Effector memory CD8-positive, alpha-beta T cell (primary cell): ENCODE measurements around the gene TMEM245.

ENCODE experiments used
- ATAC-seq: fragments of 150-1000 bp; cut with Tn5 transposase; replicated peaks from 2 replicates; pipeline ENCODE4 v1.10.0; 2021; ENCODE audit warnings: mild to moderate bottlenecking, moderate library complexity
- DNase-seq, 3 experiments: peaks; one replicate each; pipeline ENCODE4 v3.0.0; 2021
- H3K27ac Mint-ChIP-seq, 2 donors: one replicate each; pipeline ENCODE4 v1.8.0; 2022; ENCODE audit warnings: mild to moderate bottlenecking in 2 of 2, mixed read lengths in 2 of 2, moderate library complexity in 2 of 2
- H3K27me3 Mint-ChIP-seq, 2 donors: one replicate each; pipeline ENCODE4 v1.8.0; 2022; ENCODE audit warnings: mixed read lengths in 2 of 2
- H3K36me3 Mint-ChIP-seq: one replicate; pipeline ENCODE4 v1.8.0; 2022; ENCODE audit warnings: mild to moderate bottlenecking, moderate library complexity, mixed read lengths; ENCODE audit not compliant: insufficient read depth
- H3K4me1 Mint-ChIP-seq, 2 donors: one replicate each; pipeline ENCODE4 v1.8.0; 2022; ENCODE audit warnings: low read depth in 2 of 2, mixed read lengths in 2 of 2
- H3K4me3 Mint-ChIP-seq, 2 donors: one replicate each; pipeline ENCODE4 v1.8.0; 2022; ENCODE audit warnings: mild to moderate bottlenecking in 2 of 2, mixed read lengths in 2 of 2, moderate library complexity in 2 of 2
- H3K9me3 Mint-ChIP-seq, 2 donors: one replicate each; pipeline ENCODE4 v1.8.0; 2022; ENCODE audit warnings: mixed read lengths in 2 of 2

Gene TMEM245

GRCh38 chr9:109087795-109088194, 32.0 kb downstream of the TMEM245 start:
- Mint-ChIP-seq H3K9me3 (no peaks in the 10 kb centered on the region), H3K4me3 (no peak overlapping the region), H3K4me1 (peaks cover 3 to 21% of the 10 kb centered on the region in 2 donors), H3K27ac (no peak overlapping the region), H3K36me3 (peaks cover 49% of the 10 kb centered on the region), H3K27me3 (no peaks in the 10 kb centered on the region)
- DNase-seq, result no peak
- no peak for ATAC-seq

DNA sequence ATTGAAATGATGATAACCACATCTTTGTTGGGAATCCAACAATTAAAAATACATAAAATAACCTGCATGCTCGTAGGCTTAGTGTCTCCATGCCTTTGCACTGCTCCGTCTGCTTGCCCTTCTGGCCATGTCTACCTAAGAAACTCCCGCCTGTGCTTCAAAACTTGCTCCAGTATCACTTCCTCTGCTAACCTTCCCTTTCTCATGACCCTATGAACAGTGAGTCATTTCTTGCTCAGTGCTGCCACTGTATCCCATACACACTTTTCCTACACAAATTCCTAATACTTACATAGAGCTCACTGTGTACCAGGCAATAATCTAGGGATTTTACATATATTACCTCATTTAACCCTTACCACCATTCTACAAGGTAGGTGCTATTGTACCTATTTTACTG, 33.5 kb downstream of the TMEM245 start:
- Mint-ChIP-seq H3K4me1 (peaks cover 2 to 21% of the 10 kb centered on the region in 2 donors), H3K27ac (peak overlapping the region in 1 of 2 donors; percentile 71), H3K9me3 (no peaks in the 10 kb centered on the region), H3K27me3 (no peaks in the 10 kb centered on the region), H3K36me3 (peaks cover 47% of the 10 kb centered on the region), H3K4me3 (no peak overlapping the region)
- ATAC-seq (no peak), DNase-seq (no peak)

DNA sequence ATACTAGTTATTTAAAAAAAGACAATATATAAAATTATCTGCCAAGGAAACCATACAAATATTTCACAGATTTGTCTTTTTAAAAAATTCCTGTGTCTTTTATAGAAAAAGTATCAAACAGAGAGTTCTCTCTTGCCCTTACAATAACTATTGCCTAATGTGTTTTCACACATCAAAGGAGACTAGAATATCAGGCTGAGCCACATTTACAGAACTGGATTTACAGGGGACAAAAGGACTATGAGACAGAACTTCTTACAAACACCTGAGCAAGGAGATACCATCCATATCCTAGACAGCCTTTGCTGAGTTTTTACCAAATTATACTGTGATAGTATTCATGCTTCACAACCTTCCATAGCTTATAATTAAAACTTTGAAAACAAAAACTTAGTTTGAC, 34.2 kb downstream of the TMEM245 start:
- no peak for ATAC-seq
- Mint-ChIP-seq H3K4me1 (peaks cover 2 to 21% of the 10 kb centered on the region in 2 donors), H3K9me3 (no peaks in the 10 kb centered on the region), H3K36me3 (peaks cover 41% of the 10 kb centered on the region), H3K27ac (peak overlapping the region in 1 of 2 donors; percentile 71), H3K27me3 (no peaks in the 10 kb centered on the region), H3K4me3 (no peak overlapping the region)
- no peak for DNase-seq

DNA sequence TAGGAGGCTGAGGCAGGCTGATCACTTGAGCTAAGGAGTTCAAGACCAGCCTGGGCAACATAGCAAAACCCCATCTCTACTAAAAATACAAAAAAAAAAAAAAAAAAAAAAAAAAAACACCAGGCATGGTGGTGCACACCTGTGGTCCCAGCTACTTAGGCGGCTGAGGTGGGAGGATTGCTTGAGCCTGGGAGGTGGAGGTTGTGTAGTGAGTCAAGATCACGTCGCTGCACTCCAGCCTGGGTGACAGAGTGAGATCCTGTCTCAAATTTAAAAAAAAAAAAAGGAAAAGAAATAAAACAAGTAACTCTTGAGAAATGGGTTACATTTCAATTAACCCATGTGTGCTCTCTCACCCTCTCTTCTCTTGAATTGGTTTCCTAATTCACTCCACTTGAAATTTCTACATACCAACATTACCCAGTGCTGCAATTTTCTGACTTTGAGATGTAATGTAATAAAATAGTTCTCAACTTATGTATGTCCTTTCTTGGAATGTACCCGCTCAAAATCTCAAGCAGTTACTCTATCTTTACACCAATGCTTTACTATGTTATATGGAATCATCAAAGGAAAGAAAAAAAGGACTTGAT, 35.8 kb downstream of the TMEM245 start:
- DNase-seq (no peak), ATAC-seq (no peak)
- Mint-ChIP-seq H3K27ac (no peak overlapping the region), H3K4me3 (no peak overlapping the region), H3K27me3 (no peaks in the 10 kb centered on the region), H3K36me3 (peaks cover 35% of the 10 kb centered on the region), H3K4me1 (peaks cover 2 to 21% of the 10 kb centered on the region in 2 donors), H3K9me3 (no peaks in the 10 kb centered on the region)

DNA sequence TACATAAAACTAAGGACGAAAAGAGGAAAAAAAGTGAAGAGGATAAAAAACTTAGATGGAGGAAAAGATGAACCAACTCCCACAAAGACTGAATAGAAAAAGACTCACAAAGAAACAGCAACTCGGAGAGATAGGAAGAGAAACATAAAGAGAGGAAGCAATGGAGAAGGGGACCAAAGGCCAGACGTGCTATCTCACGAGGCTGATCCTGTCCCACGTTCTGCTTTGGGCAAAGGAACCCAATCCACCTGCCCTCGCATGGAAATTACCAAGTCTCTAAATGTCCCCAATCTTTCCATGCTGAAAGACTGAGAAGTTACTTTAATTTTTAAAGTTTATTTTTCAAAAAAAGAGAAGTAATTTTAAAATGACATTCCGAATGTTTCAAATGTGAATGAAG, 36.6 kb downstream of the TMEM245 start:
- Mint-ChIP-seq H3K4me3 (no peak overlapping the region), H3K9me3 (no peaks in the 10 kb centered on the region), H3K27ac (peak overlapping the region in 1 of 2 donors; percentile 6), H3K36me3 (peaks cover 35% of the 10 kb centered on the region), H3K27me3 (no peaks in the 10 kb centered on the region), H3K4me1 (peaks cover 2 to 21% of the 10 kb centered on the region in 2 donors)
- ATAC-seq, result no peak
- DNase-seq, result no peak

- DNase-seq (no peak), ATAC-seq (no peak)
- Mint-ChIP-seq H3K36me3 (peaks cover 38% of the 10 kb centered on the region), H3K4me1 (peaks cover 2 to 21% of the 10 kb centered on the region in 2 donors), H3K27ac (no peak overlapping the region), H3K9me3 (no peaks in the 10 kb centered on the region), H3K27me3 (no peaks in the 10 kb centered on the region), H3K4me3 (no peak overlapping the region)
Measured at GRCh38 chr9:109082091-109082620, 37.6 kb downstream of the TMEM245 start.

GRCh38 chr9:109074236-109074889, 45.4 kb downstream of the TMEM245 start:
- DNase-seq, result no peak
- Mint-ChIP-seq H3K4me3 (no peak overlapping the region), H3K27ac (no peak overlapping the region), H3K27me3 (no peaks in the 10 kb centered on the region), H3K9me3 (no peaks in the 10 kb centered on the region), H3K36me3 (peaks cover 35% of the 10 kb centered on the region), H3K4me1 (no peaks in the 10 kb centered on the region)
- no peak for ATAC-seq

GRCh38 chr9:109072821-109073435, 46.8 kb downstream of the TMEM245 start:
- Mint-ChIP-seq H3K4me1 (no peaks in the 10 kb centered on the region), H3K27me3 (no peaks in the 10 kb centered on the region), H3K27ac (no peak overlapping the region), H3K9me3 (no peaks in the 10 kb centered on the region), H3K36me3 (peaks cover 22% of the 10 kb centered on the region), H3K4me3 (no peak overlapping the region)
- DNase-seq, result no peak
- no peak for ATAC-seq

GRCh38 chr9:109072133-109072692, 47.5 kb downstream of the TMEM245 start:
- Mint-ChIP-seq H3K36me3 (peaks cover 20% of the 10 kb centered on the region), H3K4me1 (no peaks in the 10 kb centered on the region), H3K27me3 (no peaks in the 10 kb centered on the region), H3K9me3 (no peaks in the 10 kb centered on the region), H3K4me3 (no peak overlapping the region), H3K27ac (no peak overlapping the region)
- DNase-seq (no peak), ATAC-seq (no peak)

DNA sequence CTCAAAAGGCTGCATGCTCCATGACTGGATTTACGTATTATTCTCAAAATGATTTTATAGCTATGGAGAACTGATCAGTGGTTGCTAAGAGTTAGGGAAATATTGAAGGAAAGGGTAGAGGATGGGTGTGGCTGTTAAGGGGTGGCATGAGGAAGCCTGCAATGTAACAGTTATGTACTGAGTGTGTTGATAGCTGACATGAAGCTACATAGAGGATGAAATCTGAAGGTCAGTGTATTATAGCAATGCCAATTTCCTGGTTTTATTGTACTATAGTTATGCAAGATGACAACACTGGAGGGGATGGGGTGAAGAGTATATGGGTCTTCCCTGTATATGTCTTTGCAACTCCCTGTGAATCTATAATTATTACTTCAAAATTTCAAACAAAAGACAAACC, 51.0 kb downstream of the TMEM245 start:
- no peaks in the 10 kb centered on the region for H3K27me3 Mint-ChIP-seq
- no peaks in the 10 kb centered on the region for H3K4me1 Mint-ChIP-seq

GRCh38 chr9:109064963-109065702, 54.6 kb downstream of the TMEM245 start:
- no peaks in the 10 kb centered on the region for H3K9me3 Mint-ChIP-seq
- H3K4me1 Mint-ChIP-seq, result no peaks in the 10 kb centered on the region
- no peak overlapping the region for H3K4me3 Mint-ChIP-seq
- H3K27ac Mint-ChIP-seq, result no peak overlapping the region
- H3K27me3 Mint-ChIP-seq, result no peaks in the 10 kb centered on the region
- no peak for ATAC-seq
- no peak for DNase-seq
- H3K36me3 Mint-ChIP-seq, result peaks cover 42% of the 10 kb centered on the region

More for the DNA sequence above, 51.0 kb downstream of the TMEM245 start:
- Mint-ChIP-seq H3K27ac (no peak overlapping the region), H3K4me3 (no peak overlapping the region), H3K36me3 (peaks cover 33% of the 10 kb centered on the region), H3K9me3 (no peaks in the 10 kb centered on the region)
- no peak for ATAC-seq
- DNase-seq, result no peak

- DNase-seq, result no peak
Measured at GRCh38 chr9:109063760-109064159, 56.0 kb downstream of the TMEM245 start.

DNA sequence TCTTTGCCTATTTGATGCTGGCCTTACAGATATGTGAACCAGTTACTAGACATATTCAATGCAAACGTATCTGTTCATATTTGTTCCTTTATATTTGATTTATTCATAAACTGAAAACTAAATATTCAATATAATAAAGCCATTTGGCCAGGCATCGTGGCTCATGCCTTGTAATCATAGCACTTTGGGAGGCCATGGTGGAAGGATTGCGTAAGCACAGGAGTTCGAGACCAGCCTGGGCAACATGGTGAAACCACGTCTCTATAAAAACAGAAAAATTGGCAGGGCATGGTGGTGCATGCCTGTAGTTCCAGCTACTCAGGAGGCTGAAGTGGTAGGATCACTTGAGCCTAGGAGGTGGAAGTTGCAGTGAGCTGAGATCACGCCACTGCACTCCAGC, 57.2 kb downstream of the TMEM245 start:
- Mint-ChIP-seq H3K36me3 (peaks cover 49% of the 10 kb centered on the region), H3K4me1 (no peaks in the 10 kb centered on the region), H3K9me3 (no peaks in the 10 kb centered on the region), H3K27ac (no peak overlapping the region), H3K27me3 (no peaks in the 10 kb centered on the region), H3K4me3 (no peak overlapping the region)
- DNase-seq, result no peak
- no peak for ATAC-seq

More at GRCh38 chr9:109063760-109064159, 56.0 kb downstream of the TMEM245 start:
- no peak overlapping the region for H3K4me3 Mint-ChIP-seq
- no peak overlapping the region for H3K27ac Mint-ChIP-seq
- H3K9me3 Mint-ChIP-seq, result no peaks in the 10 kb centered on the region
- peaks cover 46% of the 10 kb centered on the region for H3K36me3 Mint-ChIP-seq
- no peak for ATAC-seq
- no peaks in the 10 kb centered on the region for H3K4me1 Mint-ChIP-seq
- no peaks in the 10 kb centered on the region for H3K27me3 Mint-ChIP-seq
